HG02588 (cell line): Measurements from ENCODE around the gene TPM1.

Source experiments
- ATAC-seq: cut with Tn5 transposase; IDR thresholded peaks from one replicate; pipeline ENCODE4 v1.9.1; 2021; ENCODE audit warnings: mild to moderate bottlenecking, moderate library complexity; ENCODE audit not compliant: unreplicated experiment

TPM1 gene

DNA sequence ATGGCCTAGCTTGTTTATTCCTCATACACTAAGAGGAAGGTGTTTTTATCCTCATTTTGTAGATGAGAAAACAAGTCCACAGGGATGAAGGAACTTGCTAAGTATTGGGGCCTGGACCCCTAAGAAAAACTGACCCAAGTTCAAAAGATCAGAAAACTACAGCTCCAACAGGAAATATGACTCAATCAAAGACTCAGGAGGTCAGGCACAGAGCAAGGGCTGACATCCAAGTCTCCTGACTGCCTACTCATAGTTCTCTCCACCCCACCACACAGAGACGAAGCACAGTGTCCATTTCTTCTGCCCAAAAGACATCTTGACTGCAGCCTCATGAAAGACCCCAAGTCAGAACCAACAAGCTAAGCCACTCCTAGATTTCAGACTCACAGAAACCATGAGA lies 26.9 kb upstream of the TPM1 start:
- no peak for ATAC-seq

DNA sequence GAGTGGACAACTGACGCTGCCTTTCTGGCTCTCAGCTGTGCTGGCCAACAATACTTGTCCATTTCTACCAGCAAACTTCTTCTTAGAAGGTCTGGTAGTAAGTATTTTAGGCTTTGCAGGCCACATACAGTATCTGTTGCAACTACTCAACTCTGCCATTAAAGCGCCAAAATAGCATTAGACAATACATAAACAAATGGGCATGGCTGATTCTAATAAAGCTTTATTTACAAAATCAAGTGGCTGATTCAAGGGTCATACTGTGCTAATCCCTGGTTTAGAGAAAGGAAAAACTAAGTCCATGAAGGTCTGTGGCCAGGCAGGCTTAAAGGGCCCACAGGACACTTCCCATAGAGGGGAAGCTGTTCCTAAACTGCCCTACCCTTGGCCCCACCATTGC lies 26.3 kb upstream of the TPM1 start:
- ATAC-seq: no peak

DNA sequence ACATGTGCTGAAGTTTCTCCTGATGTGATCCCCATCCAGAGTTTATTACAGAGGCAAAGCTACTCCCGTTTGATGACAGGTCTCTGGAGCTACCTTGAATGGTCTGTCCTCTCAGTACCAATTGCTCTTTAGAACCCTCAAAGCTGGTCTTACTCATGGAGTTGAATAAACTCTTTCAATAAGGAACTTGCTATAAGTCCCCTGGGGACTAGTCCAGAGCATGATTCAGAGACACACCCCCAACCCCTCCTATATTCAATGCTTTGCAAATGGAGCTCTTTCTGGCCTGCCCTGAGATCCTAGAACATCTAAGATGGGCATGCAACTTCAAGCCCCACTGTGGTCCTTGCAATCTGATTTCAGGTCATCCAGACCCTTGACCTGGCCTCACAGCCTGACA lies 23.9 kb upstream of the TPM1 start:
- no peak for ATAC-seq

DNA sequence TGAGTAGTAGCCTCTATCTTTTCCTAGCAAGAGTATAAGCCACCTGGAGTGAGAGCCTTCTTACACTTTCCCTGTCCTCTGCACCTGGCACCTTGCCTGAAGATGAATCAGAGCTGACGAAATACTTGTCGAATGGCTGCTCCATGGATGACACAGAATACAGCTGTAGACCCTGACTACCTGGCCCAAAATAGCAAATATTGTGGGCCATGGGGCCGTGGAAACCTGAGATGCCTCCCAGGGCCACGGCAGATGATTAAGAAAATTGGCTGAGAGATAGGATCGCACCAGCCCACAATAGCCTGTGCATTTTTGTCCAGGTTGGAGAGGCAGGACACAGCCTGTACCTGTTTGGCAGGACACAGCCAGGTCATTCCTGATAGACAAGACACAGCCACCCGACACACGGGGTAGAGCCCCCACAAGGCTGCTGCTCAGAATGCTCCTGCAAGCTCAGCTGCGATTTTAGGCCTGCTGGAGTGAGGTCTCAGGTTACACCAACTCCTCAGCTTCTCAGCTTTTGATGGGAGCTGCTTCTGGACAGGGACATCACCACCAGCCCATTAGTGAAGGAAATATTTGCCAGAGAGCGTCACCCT lies 22.9 kb upstream of the TPM1 start:
- ATAC-seq: no peak

DNA sequence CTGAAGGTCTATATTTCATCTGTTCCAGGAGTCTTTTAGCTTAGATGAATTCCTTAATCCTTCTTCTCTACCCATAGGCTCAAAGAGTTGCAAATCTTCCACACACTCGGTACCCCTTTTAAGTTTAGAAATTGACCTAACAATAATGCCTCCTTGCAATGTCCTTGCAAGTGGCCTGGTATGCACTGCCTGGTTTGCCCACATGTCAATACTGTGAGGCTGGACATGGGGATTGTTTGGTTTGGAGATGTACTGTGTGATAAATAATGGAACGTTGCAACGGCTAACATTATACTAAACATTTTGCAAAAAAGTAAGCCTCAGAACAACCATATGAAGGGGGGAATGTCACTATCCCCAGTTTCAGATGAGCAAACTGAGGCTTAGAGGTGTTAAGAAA lies 22.4 kb upstream of the TPM1 start:
- ATAC-seq: no peak

DNA sequence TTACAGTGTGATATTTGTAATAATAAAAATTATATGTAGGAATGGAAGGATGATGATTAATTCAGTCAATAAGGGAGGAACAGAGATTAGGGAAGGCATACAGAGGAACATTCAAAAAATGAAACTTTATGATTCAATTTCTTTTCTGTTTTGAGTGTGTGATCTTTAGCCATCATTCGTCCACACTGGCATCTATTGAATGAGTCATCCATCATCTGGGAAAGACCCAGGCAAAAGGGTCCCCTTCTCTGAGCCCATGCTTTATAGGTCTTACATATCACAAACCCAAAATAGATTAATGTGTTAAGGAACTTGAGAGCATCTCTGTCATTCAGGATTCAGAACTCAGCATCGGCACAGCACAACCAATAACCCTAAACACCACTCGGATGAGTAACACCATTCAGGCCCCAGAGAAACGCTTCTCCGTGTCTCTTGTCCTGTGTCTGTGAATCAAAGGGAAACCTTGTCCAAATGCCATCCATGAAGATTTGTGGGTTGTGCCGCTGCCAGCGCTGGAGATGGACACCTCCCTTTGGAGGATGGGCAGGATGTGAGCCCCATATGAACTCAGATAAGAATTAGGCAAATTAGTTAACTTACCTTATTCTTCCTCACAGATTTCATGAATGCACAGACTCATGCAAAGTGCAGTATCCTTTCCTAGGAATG lies 21.7 kb upstream of the TPM1 start:
- no peak for ATAC-seq

DNA sequence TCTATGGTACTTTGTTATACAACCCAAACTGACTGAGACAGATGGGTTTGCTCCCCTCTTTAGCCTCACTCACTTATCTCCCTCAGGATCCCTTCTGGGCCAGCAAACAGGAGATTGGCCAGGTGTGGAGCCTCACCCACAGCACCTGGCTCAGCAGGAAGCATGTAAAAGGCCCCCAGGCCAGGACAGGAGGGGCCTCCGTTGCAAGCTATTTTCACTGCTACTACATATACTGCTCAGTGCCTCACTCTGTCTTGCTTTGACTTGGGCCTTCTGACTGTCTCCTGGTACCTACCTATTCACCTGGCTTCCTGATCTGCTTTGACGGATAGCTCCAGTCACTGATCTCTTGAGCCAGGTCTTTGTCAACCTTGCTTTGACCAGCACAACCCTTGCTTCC lies 20.4 kb upstream of the TPM1 start:
- no peak for ATAC-seq

DNA sequence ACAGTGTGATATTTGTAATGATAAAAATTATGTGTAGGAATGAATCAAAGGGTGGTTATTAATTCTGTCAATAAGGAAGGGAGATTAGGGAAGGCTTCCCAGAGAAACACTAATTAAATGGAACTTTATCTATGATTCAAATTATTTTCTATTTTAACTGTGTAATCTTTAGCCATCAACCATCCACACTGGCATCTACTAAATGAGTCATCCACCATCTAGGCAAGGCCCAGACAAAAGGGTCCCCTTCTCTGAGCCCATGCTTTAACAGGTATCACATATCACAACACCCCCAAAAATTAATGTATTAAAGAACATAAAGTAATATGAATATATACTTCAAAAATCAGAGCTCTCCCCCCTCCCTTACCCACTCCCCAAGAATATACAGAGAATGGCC lies 19.9 kb upstream of the TPM1 start:
- no peak for ATAC-seq

DNA sequence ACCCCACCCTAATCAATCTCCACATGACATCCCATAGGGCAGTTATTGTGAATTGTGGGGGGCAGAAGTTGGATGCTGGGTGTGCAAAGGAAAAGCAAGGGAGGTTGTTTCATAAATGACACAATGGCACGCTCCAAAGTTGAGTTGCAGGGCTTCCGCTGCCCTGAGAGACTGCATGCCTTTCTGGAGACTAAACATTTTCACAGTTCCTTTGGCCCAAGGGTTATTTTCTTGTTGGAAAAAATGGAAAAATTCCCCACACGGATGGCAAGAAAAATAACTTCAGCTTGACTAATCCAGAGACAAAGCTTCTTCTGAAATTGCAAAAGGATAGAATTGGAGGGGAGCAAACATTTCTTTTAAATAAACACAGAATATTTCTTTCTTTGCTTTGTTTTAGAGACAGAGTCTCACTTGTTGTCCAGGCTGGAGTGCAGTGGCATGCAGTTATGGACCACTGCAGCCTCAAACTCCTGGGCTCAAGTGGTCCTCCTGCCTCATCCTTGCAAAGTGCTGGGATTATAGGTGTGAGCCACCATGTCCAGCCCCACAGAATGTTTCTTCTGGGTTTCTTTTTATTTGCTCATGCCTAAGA lies 19.1 kb upstream of the TPM1 start:
- ATAC-seq: no peak

DNA sequence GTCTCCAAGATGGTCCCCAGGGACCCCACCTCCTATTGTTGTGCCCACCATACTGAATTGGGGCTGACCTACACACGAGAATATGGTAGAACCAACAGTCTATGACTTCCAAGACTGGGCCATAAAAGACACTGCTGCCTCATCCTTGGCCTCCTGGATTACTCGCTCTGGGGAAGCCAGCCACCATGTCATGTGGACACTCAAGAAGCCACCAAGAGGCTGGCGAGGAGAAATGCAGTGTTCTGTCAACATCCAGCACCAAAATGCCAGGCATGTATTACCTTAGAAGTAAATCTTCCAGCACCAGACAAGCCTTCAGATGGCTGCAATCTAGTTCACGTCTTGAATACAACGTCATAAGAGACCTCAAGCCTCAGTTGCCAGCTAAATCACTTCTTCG lies 17.1 kb upstream of the TPM1 start:
- ATAC-seq: no peak

DNA sequence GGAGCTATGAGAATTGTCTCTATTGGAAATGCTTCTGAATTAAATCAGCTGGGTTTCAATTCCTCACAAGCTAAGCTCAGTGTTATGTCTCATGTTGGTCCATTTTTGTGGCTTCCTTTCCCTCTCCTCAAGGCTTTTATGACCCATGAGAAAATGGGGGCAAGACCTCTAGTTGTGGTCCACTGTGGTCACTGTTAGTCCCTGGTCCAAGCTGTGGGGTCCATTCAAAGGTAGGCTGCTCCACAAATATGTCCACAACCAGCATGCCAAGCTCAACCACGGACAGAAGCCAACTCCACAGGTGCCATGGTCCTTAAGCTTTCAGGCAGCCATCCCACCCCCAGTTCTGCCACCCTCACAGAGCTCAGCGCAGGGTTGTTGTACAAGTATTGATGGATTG lies 14.9 kb upstream of the TPM1 start:
- no peak for ATAC-seq

DNA sequence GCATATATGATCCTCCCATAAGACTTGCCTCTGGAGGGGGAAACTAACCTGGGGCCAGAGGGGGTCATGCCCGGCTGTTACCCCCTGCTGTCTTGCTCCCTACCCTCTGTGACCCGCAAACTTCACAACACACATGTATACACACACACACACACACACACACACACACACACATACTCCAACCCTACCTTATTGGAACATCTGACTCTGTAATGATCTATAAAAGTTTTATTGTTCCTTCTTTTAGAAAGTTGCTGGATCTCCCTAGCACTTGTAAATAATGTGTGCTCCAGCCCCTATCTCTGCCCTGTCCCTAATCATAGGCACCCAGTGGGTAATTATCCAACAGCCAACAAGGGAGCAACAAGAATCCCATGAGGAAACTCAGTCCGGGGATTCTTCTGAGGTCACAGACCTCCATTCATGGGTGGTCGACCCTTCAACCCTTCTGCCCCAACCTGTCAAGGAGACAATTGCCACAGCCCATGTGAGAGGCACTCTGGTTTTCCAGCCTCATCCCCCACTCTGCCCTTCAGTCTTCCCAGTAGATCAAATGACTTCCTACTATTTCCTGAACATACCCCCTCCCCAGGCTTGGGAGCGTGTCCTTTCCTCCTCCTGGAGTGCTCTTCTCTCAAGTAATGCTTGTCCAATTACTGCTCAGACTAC lies 14.0 kb upstream of the TPM1 start:
- ATAC-seq: no peak

DNA sequence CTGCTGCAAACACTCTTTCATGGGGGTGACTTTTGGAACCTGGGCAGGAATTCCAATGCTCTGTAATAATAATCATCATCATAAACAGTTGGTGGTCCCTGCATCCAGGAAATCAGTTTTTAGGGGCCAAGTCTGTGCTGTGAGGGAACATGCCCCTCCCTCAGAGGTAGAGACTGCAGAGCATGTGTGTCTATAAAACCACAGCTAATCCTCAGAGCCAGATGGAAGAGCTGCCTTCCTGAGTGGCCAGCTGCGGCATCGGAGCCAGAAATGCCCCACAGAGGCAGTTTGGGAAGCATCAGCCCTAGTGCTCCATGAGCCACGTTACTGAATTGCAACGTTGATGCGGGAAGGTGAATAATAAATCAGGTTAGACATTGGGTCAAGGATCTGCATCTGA lies 12.9 kb upstream of the TPM1 start:
- no peak for ATAC-seq

DNA sequence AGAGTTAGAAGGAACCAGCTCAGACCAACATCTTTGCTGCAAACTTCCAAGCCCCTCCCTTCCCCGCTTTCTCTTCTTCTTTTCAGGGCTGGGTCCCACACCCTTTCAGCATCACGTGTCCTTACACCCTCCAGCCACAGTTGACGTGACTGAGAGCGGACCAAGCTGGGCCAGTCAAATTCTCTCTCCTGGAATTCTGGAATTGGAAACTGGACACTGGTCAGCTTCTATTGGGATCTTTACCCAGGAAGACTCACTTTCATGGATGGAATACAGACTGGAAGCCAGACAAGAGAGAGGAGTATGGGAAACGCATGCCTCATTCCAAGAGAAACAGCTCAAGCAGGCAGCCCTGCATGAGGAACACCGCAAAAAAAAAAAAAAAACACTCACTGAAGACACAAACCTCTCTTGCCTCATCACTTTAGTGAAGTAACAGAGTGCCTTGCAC lies 12.4 kb upstream of the TPM1 start:
- ATAC-seq: no peak

DNA sequence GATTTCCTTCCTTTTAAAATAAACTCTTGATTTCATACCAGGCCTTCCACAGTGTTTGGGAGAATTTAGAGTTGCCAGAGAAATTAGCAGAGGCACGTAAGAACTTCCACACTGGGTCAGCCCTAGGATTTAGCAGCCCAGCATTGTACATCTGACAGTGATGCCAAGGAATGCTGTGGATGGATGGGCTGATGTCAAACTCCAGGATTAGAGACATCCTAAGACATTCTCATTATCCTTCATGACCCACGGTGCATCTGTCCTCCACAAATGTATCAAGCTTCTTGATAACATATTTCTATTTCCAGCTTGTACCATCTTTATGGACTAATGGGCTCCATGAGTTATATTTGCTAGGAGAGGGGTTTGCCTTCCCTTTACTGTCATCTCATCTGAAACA lies 8.0 kb upstream of the TPM1 start:
- no peak for ATAC-seq

DNA sequence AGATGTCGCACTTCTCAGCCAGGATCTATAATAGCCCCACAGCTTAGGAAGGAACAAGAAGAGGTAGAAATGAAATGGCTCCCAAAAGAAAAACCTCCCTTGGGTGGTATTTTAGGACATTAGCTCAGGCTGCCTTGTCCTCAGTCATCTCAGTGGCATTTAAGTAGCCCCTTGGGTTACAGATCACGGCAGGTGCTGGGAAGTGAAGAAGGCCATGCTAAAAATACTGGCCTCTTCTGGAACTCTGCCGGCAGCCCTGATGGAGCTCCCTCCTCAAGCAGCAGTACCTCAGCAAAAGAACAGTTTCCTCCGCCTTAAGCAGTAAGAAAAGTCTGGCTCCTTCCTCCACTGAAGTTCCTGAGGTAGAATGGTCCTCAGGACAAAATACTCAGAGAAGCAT lies 7.3 kb upstream of the TPM1 start:
- no peak for ATAC-seq

DNA sequence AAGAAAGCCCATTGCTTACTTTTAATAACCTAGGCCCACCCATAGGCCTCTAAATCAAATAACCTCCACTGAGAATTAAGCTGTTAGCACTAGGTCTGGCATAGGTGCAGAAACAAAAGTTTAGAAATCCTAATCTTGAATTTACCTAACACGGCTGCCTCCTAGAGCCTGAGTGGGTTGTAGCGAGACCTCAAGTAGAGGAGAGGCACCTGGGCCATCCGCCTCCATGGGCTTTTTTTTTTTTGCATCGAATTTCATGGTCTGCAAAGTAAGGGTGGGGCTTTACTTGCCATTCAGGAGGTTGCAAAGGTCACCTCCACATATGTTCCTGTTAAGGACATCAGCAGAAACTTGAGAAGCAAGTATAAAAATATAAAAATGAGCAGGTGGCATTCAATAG lies 6.6 kb upstream of the TPM1 start:
- ATAC-seq: no peak

DNA sequence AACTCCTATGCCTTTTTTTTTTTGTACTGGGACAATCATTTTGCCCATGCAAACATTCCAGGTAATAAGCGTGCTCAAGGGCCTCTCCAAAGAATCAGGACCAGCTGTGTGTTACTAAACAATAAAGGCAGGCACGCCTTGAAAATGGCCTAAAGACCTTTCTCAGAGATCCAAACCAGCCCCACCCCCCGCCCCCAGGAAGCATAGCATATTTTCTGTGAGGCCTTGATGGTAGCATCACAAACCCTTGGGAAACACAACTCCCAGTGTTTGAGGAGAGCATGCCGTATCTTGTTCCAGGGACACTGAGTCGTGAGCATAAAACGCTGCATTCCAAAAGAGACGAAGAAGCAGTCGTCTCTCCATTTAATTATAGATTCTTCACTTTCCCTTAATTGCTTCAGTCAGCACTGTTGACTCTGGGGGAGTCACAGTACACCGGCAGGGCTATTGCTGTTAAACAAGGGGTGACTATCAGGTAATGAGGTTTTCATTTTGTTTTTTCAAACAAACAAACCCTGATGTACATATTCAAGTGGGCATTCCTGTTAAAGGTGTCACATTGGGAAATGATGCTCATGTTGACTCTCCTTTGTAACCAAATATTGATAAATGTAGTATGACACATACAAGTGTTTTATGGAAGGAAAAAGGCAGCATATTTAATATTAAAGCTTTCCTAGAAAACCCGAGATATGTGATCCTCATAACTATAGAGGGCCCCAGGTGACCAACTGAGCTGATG lies 4.4 kb upstream of the TPM1 start:
- no peak for ATAC-seq

DNA sequence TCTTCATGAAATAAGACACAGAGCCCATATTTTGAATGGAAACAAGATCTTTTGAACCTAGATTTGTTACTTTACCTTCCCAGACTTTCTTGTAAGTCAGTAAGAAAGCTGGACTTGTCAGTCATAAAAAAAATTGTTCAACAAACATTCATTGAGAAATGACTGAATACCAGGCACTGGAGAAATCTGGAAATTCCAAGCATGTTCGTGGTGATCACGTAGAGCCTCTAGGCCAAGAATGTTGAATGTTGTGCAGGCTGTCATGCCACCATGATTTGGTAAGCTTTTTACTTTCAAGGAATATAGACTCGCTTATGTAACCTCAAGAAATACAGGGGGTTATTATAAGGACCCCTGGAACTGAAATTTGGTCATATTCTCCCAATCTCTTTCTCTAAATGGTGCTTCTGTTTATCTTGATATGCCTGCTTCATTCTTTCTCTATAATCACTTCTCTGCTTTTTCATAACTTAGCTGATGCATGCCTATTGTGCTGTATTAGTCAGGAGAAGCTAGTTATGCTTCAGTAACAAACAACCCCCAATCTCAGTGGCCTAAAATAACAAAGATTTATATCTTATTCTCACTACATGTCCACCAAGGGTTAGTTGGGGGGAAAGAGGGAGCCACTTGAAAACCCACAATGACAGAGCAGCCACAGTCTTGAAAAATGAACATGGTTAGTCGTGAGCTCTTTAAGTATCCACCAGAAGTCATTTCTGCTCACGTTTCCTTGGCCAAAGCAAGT lies 3.4 kb upstream of the TPM1 start:
- ATAC-seq: no peak

DNA sequence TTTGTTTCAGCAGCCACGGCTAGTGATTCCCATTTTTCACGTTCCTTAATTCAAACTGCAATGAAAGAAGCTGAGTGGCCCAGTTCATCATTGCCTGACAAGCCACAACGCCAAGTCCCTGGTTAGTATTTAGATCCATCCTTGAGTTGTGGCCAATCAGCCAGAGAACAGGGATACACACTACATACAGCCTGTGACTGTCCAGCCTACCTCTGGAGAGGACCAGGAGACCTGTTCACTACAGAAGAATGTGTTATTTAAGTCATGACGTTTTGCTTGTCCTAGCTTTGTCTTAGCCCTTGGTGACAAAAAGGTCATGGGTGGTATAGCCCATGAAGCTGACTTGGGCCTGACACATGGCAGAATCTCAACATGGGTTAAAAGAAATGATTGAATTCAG lies 2.7 kb upstream of the TPM1 start:
- ATAC-seq: no peak

DNA sequence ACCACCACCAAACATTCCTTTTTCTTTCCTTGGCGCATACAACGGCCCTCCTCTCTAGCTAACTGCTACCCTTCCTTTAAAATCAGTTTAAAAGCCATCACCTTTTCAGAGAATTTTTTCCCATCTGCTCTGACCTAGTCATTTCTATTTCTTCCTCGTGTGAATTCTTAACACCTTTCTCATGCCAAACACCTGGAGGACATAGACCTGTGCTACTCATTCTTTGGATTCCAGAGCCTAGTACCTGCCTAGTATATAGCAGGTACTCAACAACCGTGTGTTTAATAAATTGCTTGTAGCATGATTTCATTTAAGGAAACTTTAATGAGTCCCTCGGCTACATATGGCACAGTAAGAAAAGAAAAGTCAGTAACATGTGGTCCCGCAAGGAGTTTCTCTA lies 2.0 kb upstream of the TPM1 start:
- ATAC-seq: no peak
